Head of caudate nucleus (tissue), 42 donors: ENCODE data around the gene ARID3A.
A peak's percentile ranks its signal among the peaks of the same experiment; 100 is the strongest.

Source experiments
- DNase-seq, 42 donors: peaks; one replicate each; pipeline versions ENCODE4 v3.0.0 to v3.0.0-alpha.2; 2020 to 2021; ENCODE audit warnings: mixed read lengths in 7 of 42
- intact Hi-C: fragments of 100-400 bp; cut with DNase I; formaldehyde crosslinking; loops from one replicate; pipeline ENCODE4 v1.15.0; 2022

The ARID3A gene

GRCh38 chr19:906480-906879, 19.4 kb upstream of the ARID3A start:
- DNase-seq, result no peak
- intact Hi-C loops, result no loop called here

- intact Hi-C loops, result no loop called here
- DNase-seq, result no peak
Observed at GRCh38 chr19:907183-907853, 18.5 kb upstream of the ARID3A start.

GRCh38 chr19:911197-912033, 14.4 kb upstream of the ARID3A start:
- DNase-seq, result no peak
- intact Hi-C loops, result no loop called here

- DNase-seq, result no peak
- intact Hi-C loops, result no loop called here
Observed at GRCh38 chr19:912181-913079, 13.4 kb upstream of the ARID3A start.

GRCh38 chr19:913080-913748, 12.6 kb upstream of the ARID3A start, which contains the start of gene R3HDM4:
R3HDM4 (minus strand) TSS chr19:913219; CDS start chr19:913157, 62 bp downstream.
- intact Hi-C loops, result no loop called here
- DNase-seq, result peak; percentile 39 to 92 (median 84)

- intact Hi-C loops, result no loop called here
- no peak for DNase-seq
Observed at GRCh38 chr19:916645-917322, 9.1 kb upstream of the ARID3A start.

- peak in 5 of 42 donors; percentile 39 to 51 (median 43) for DNase-seq
- intact Hi-C loops, result no loop called here
Observed at GRCh38 chr19:917323-918151, 8.3 kb upstream of the ARID3A start, which contains the start of gene KISS1R. KISS1R (plus strand) TSS chr19:917333; CDS start chr19:917503, 170 bp downstream.

- DNase-seq, result no peak
- intact Hi-C loops, result no loop called here
Observed at GRCh38 chr19:918152-918437, 7.7 kb upstream of the ARID3A start.

- peak in 2 of 42 donors; percentile 27 to 66 for DNase-seq
- intact Hi-C loops, result no loop called here
Observed at GRCh38 chr19:918481-919198, 7.2 kb upstream of the ARID3A start.

- DNase-seq, result peak in 8 of 42 donors; percentile 36 to 63 (median 43)
- intact Hi-C loops, result loop anchor here (5.0 to 10.0 kb wide), 2 partner anchors 62 to 255 kb away; partner anchors contain the start of genes CFD and RNF126
Observed at GRCh38 chr19:919199-920050, 6.4 kb upstream of the ARID3A start.

- intact Hi-C loops, result loop anchor here (5.0 to 10.0 kb wide), 2 partner anchors 63 to 255 kb away; partner anchors contain the start of genes CFD and RNF126
- DNase-seq, result peak in 21 of 42 donors; percentile 39 to 73 (median 54)
Observed at GRCh38 chr19:920051-920864, 5.6 kb upstream of the ARID3A start.

GRCh38 chr19:924553-925086, 1.2 kb upstream of the ARID3A start:
- intact Hi-C loops, result loop anchor here (5.0 to 10.0 kb wide), 2 partner anchors 67 to 260 kb away; partner anchors contain the start of genes CFD and RNF126

GRCh38 chr19:925087-925525, 729 bp upstream of the ARID3A start:
- intact Hi-C loops, result loop anchor here (10.0 kb wide), 1 partner anchor 260 kb away; the partner anchor contains the start of gene RNF126
- peak in 4 of 42 donors; percentile 29 to 66 (median 41) for DNase-seq

More at GRCh38 chr19:924553-925086, 1.2 kb upstream of the ARID3A start:
- no peak for DNase-seq

- DNase-seq, result no peak
- intact Hi-C loops, result loop anchor here (10.0 kb wide), 1 partner anchor 261 kb away; the partner anchor contains the start of gene RNF126
Observed at GRCh38 chr19:926323-926588, 421 bp downstream of the ARID3A start.
